NCI-H1930 (cell line): ENCODE measurements around the gene TCF7L2.
"Not testable (repeated sequence)": the region's sequence is repeated elsewhere in the genome, so short reads cannot be mapped to it uniquely, and the experiment has no call there.

Experiments
- DNase-seq, 2 experiments: peaks; one replicate each; lab custom pipeline; 2025; lab: John Stamatoyannopoulos, UW

TCF7L2 gene

DNA sequence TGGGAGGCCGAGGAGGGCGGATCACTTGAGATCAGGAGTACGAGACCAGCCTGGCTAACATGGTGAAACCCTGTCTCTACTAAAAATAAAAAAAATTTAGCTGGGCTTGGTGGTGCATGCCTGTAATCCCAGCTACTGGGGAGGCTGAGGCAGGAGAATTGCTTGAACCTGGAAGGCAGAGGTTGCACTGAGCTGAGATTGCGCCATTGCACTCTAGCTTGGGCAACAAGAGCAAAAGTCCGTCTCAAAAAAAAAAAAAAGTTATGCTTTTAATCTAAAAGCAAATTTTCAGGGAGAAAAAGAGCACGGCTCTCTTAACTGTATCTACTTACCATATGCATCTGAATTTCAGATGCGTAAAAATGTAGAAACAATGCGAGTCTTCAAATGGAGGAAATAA lies 116.1 kb downstream of the TCF7L2 start:
- not testable (repeated sequence) for DNase-seq

DNA sequence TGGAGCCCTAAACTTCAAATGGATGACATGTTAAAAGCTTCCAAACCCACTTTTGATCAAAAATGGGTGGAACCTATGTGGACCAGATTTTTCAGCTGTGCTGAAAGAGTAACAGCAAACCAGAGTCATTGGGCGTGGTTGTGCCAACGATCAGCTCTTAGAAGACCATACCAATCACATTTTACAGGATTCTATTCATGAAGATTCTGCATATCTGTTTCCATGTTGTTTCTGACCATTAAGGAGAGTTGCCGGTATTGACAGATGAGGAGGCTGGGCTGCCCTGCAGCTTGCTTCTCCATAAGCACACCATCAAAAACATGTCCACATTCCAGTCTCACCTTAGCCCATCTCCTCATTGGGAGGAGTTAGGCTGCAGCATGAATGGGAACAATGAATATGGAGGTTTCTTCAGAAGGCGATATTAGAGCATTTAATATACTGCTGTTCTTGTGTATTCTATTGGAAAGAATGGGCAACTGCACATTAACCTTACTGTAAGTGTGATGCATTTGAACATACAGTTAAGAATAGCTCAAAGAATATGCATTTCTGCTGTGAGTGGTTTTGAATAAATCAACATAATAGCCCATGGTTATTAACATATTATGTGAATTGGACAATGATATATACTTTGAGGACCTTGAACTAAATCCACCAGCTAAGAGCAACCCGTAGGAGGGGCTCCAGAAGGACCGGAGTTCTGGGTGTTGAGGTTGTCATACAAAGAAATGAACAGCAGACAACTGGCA lies 116.7 kb downstream of the TCF7L2 start:
- DNase-seq: no peak

DNA sequence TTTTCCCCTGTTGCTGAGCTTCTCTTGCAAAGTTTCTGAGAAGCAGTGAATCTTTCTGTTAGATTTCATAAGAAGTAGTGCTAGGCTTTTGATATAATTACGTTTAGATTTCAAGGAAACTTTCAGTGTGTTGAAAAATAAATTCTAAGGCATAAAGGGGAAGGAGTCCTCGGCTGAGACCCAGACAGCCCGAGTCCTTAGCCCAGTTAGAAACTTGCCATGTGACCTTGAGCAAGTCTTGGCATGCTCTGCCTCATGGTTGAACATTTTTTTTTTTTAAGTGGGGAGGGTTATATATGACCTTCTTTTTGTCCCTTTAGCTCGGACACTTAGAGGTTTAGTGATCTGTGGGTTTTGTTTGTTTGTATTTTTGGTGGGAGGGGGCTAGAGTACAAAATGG lies 117.5 kb downstream of the TCF7L2 start:
- DNase-seq: no peak

DNA sequence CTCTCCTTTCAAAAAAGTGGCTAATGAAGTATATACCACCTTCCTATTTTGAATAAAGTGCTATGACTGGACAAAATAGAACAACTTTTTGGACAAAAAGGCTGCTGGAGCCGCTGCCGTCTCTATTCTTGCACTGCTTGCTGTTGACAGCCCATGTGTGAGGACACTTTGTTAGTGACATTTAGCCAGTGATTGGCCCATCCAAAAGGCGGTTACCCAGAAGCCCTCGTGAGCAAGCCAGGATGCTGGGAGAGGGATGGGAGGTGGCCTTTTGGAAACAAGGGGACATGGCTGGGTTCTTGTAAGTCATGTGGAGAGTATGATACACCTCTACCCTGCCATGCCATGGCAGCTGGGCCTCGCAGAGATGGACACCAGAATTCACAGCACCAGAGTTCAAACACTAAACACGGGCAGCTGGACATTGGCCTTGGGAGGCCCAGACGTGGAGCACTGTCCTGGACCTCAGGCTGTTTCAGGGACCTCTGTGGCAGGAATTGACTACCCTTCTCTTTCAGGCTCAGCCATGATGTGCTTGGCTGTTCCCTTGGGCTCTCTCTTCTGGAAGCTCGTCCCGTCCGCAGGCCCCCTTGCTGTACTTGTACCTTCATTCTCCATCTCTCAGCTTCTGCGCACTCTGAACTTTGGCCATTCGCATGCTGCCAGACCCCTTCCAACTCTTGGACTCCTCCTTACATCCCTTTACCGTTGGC lies 118.3 kb downstream of the TCF7L2 start:
- DNase-seq: no peak

DNA sequence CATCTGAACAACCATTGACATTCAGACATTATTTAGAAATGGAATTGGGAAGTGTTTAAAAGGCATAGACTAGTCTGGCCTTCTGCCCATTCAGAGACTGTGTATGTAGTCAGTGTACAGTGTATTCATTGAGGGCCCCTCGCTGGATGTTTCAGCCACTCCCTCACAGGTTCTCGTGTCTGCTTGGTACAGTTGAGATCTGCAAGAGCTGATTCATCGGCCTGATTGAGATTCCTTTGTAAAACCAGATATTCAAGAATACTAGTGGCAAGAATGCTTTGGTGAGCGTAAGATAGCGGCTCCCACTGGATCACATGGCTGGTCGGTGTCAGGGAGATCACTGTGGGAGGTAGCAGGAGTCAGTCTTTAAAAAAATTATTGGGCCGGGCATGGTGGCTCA lies 119.5 kb downstream of the TCF7L2 start:
- DNase-seq: no peak

DNA sequence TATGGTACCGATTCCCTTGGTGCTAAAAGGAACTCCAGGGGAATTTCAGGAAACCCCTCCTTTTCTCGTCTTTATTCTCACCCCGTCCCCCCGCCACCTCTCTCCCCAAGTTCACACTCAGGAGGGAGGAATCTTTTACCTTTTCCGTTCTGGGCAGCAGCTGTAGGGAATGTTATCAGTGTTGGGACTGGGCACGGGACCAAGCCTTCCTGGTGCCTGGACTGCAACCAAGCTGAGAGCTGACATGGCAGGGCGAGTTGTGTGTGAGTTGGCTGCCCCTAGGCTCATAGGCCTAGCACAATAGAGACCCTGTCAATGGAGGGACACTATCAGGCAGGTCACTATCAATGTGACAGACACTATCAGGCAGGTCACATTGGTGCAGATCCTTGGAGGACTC lies 121.4 kb downstream of the TCF7L2 start:
- DNase-seq: no peak

DNA sequence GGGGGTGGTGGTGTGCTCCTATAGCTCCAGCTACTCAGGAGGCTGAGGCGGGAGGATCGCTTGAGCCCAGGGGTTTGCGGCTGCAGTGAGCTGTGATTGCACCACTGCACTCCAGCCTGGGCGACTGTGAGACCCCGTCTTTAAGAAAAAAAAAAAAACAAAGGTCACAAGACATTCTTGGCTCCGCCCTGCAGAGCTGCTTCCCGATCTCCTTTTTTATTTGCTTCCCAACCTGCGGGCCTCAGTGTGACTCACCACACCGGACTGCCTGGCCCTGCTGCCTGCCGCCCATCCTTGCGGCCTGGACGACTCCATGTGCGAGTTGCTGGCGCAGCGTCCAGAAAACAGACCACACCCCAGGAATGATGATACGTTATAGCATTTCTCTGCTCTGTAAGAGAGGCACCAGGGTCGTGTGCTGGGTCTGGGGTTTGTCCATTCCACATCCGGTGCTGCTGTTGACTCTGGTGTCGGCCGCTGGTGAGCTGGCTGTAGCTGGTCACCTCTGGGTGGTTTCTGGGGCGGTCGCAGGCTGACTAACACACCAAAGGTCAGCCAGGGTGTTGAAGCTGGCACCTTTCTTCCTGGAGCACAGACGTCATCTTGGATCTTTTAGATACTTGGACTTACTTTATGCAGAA lies 123.6 kb downstream of the TCF7L2 start:
- DNase-seq: no peak

DNA sequence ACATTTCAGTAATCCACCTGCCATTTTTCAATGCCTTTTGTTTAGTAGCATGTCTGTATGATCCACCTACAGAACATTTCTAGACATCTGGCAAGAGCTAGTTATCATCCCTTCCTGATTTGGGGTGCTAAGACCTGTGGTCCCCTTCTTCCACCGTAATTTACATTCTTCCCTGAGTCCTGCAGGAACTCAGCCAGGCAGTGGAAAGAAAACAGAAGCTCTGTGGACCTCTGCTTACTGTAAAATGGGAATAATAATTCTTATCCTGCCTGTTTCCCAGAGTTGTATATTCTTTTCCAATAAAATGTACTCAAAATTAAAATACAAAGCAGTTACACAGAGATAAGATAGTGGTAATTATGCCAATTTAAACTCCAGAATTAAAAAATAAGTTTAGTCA lies 126.9 kb downstream of the TCF7L2 start:
- DNase-seq: no peak

DNA sequence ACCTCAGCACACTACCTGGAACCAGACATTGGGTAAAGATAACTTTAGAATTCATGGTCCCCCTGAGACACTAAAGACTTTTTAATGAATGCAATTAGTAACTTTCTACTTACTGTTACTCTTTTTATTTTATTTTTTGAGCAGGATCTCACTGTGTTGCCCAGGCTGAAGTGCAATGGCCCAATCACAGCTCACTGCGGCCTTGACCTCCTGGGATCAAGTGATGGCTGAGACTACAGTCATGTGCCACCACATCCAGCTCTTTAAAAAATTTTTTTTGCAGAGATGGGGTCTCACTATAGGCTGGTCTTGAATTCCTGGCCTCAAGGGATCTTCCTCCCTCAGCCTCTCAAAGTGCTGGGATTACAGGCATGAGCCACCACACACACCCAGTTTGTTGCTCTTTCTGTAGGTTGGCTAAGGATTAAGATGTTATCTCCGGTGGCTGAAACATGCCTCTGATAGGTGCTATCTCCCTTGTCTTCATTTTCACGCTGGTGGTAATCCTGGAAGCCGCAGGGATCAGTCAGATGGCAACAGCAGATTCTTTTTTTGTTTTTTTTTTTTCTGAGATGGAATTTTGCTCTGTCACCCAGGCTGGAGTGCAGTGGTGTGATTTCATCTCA lies 128.3 kb downstream of the TCF7L2 start:
- no peak for DNase-seq

DNA sequence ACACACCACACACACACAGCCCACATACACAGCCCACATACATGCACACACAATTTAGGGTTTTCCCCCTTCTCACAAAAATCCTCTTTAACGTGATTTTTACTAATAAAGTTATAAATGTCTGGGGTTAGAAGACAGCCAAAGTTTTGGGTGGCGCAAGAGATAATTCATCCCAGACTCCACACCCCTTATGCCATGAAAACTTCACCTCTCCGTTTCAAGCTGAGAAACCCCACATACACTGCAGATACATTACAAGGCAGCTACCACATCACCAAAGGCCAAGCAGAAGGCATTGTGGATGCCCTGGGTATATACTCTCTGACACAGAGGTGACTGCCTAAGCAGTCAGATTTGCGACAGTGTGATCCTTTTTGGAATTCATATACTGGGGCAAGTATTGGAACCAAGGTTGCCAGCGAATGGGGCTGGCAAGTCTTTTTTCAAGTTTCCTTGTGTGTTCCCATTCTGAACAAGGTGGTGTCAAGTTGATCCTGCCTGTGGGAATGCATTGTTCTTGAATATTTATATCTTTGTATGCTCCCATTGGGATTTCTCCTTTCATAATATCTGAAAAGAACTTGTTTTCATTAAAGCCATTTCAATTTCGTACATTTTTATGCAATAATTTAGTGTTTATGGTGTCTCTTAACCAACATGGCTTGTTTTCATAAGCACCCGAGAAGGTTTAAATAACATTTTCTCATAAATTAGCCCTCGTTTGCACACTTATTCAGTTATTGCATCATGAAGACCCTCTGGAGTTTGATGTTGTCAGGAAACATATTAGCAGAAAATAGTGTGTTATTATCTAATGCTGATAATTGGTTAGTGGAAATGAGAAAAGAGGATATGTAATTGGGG lies 130.2 kb downstream of the TCF7L2 start:
- no peak for DNase-seq

DNA sequence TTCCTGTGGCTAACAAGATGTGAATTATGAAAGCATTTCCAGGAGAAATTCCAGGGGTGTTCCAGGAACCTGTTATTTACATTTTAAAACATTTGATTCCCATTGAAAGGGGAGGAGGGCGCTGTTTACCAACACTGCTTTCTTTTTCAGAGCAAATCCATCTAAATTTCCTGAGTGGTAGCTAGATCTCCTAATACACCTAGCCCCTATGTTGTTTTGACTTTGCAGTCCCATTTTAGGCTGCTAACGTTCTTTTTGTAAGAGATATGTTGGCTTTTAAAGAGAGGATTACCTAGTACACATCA lies 130.8 kb downstream of the TCF7L2 start:
- DNase-seq: no peak

DNA sequence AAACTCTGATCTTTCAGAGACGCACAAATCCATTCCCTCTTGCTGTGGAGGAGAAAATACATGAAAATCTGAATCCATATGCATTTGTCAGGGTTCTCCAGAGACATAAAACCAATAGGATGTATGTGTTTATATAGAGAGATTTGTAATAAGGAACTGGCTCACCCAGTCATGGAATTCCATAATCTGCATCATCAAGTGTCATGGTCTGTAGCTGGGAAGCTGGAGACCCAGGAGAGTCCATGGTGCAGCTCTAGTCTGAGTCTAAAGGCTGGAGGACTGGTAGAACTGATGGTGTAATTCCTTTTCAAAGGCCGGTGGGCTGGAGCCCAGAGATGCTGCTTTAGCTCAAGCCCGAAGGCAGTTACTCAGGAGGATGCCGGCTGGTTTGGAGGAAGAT lies 134.0 kb downstream of the TCF7L2 start:
- no peak for DNase-seq

DNA sequence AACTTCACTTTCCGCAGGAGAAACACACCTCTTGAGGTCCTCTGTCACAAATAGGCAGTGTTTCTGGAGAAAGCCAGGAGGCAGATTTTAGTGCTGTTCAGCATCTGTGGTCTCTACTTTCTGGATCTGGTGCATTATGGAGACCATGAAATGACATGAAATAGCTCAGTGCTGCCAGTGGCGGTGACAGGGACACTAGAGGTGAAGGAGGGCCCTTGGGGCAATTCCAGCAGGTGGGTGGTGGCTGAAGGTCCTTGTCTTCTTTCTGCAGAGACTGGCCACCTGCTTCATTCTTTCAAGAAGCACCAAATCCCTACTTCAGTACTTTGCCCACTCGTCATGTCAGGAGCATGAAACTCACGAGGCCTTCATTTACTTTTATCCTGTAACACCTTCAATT lies 135.7 kb downstream of the TCF7L2 start:
- DNase-seq: no peak

DNA sequence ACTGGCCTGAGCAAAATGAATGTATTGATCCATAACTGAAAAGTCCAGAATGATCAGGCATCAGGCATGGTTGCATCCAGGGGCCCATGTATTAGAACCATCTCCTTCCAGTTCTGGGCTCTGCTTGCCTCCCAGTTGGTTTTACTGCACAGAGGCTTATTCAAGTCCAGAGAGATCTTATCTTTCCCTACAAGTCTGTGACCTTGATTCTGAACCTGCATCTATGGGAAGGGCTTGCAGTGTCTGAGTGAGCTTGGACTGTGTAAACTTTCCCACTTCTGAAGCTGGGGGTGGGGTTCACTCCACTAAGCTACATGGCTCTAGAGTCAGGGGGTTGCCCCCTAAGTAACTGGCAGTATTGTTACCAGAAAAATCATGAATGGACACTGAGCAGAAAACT lies 136.2 kb downstream of the TCF7L2 start:
- DNase-seq: no peak

DNA sequence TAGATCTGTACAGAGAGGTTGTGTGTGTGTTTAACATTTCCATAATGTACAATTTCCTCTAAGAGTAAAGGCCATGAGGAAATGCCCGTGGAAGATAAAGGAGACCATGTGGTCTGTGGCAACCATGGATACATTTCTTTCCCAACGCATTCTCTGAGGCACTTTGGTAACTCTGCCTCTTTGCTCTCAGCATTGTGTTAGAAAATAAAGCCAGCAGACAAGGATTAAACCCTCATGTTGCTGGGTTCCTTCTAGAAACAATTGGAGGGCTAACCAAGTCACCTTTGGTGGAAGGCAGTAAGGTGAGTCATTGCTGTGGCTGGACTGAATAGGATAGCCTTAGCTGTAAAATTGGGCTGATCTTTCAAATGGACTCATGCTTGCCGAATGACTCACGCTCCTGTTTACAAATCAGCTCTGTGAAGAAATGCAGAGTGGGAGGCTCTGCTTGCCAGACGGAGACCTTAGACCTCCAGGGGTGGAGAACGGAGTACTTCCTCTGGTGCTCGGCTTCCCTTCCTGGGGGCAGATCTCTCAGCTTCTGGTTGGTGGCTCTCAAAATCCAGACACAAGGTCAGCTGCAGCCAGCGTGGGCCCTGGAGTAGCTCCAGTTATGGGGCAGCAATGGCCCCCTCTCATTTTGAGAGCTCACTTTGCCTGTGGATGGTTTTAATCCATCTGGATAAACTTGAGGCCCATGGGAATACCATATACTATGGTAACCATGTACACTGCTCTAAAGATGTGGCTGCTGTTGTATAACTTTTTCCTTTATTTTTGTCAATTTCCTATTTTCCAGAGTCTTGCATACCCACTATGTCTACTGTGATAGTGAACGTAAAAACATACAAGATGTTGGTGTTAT lies 137.3 kb downstream of the TCF7L2 start:
- no peak for DNase-seq

DNA sequence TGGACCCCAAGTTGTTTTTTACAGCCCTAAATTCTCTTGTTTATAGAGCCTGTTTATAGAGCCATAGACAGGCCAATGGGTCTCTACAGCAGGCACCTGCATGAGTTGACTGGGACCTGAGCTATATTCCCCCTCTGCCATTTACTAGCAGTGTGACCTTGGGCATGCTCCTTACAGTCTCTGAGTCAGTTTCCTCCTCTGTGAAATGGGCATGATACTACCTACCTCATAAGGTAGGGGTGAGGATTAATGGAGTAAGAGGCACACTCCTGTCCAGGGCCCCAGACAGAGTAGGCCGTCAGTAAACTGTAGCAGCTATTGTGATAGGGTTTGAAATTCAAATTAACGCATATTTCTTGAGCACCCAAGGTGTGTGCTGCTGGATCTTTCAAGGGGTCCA lies 138.1 kb downstream of the TCF7L2 start:
- DNase-seq: no peak

DNA sequence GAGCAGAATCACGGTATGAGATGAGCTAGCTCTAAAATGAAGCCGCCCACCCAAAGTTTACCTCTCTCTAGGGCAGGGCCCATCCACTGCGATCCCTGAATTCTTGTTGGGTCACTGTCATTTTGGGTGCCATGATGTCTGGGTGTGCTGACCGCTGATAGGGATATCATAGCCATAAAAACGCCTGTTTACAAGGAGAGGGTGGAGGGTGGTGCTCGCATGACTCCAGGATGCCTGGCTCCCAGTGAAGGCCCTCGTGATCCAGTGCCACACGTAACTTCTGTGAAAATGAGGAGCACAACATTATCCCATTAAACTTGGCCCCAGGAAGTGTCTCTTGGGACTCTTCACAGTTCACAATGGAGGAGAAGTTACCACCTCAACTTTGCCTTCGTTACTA lies 139.5 kb downstream of the TCF7L2 start:
- no peak for DNase-seq

DNA sequence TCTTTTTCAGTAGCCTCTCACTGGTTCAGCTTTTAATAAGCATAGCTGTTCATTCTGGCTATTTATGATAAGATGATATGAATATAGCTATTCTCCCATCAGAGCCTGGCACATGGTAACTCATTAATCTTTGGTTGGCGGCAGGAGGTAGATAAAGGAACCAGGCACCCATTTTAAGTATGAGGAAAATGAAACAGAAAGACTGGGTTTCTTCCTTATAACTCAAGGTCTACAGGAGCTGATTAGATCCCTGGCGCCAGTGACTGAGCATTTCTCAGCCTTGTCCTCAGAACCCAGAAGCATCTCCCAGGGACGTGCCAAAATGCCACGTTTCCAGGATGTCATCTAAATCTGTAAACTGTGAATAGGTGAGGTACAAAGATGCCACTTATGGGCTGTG lies 141.9 kb downstream of the TCF7L2 start:
- no peak for DNase-seq

DNA sequence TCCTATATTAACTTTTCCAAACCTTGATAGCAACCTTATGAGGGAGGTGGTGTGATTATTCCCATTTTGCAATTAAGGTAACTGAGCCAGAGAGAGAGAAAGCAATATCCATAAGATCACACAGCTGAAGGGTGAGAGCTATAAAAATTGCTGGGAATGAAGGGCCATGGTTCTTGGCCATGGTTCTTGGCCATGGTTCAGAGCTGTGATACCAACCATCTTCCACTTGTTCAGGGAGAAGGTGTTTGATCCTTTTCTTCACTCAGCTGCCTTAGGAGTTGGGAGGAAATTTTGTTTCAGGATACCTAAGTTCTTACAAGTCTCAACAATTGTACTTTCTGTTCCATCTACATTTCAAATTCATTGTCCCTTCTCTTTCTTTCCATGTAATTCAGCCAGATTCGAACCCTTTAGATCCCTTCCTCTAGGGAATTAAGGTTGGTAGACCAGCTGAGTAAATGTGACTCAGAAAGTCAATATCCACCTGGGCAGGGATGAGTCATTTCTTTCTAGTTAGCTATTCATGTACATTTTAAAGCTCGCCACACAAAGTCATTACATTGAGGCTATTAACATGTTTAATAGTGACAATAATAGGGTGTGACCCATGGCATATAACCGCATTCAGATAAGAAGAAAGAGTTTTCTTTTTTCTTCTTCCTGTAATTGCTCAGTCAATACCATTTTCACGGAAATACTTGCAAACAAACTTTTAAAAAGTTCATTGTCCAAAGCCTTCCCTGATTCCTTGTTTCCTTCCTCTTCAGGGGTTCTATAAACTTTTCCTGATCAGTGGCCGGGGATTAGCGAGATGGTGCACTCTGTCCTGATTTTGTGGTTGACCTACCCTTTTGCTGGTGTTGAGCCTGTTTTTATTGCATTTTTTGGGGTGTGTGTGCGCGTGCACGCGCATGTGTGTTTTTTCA lies 143.4 kb downstream of the TCF7L2 start:
- peak in 1 of 2 experiments; percentile 35 for DNase-seq

DNA sequence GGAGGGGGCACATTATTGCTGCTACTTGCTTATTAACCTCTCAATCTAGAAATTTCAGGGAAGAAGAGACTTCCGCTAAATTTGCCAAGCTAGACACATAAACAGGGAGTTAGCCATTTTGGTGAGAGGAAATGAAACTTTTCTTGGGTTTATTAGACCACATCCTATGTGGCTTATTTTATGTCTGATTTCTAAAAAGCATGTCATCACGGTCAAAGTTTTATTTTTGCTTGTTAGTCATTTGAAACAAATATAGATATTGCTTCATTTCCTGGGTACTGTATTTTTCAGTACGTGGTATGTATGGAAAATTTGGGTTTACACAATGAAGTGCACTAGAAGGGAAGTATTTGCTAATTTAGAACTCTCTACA lies 144.1 kb downstream of the TCF7L2 start:
- DNase-seq: no peak
